ENCODE results near the gene ACTR1A. TPM values are rescaled to one million over a fixed set of nuclear protein-coding genes. Genes with fewer than 3 reads are reported as not detected.
A peak's percentile ranks its signal among the peaks of the same experiment; 100 is the strongest.
"Not testable (repeated sequence)": the region's sequence is repeated elsewhere in the genome, so short reads cannot be mapped to it uniquely, and the experiment has no call there.

Gene ACTR1A
- total and polyA plus RNA-seq, 12 donors = 90.1 to 138 (median 110) TPM

GRCh38 chr10:102501201-102502028, 1.1 kb downstream of the ACTR1A start:
- ATAC-seq = no peak

DNA sequence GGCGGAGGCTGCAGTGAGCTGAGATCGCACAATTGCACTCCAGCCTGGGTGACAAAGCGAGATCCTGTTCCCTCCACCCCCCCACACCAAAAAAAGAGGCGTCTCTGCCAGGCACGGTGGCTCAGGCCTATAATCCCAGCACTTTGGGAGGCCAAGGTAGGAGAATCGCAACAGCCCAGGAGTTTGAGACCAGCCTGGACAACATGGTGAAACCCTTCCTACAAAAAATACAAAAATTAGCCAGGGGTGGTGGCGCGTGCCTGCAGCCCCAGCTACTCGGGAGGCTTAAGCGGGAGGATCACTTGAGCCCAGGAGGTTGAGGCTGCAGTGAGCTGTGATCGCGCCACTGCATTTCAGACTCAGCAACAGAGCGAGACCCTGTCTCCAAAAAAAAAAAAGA, 1.8 kb downstream of the ACTR1A start:
- H3K4me3 ChIP-seq = peak overlapping the region in 4 of 10 donors; percentile 80 to 96 (median 88)
- not testable (repeated sequence) for H3K27me3 ChIP-seq, H3K9me3 ChIP-seq, ATAC-seq, DNase-seq
- H3K36me3 ChIP-seq = peaks cover 0 to 12% (median 0%) of the 10 kb centered on the region in 9 donors
- 96% methylated on average over 13 of the region's 13 CpGs for WGBS, 2 donors
- intact Hi-C loops (cut with DNase I) = loop anchor here in 3 of 10 donors (5.0 to 10.0 kb wide), 5 partner anchors 68 to 368 kb away; partner anchors contain the start of genes ARL3 (in 2 of the 3), FBXL15 (in 2 of the 3), SFXN2 (in 2 of the 3) and CUEDC2 (in 1 of the 3)
- peak overlapping the region in 6 of 10 donors; percentile 82 to 95 (median 94) for H3K27ac ChIP-seq
- peaks cover 11 to 74% (median 45%) of the 10 kb centered on the region in 9 donors for H3K4me1 ChIP-seq

More at GRCh38 chr10:102501201-102502028, 1.1 kb downstream of the ACTR1A start:
- intact Hi-C loops (cut with DNase I) = loop anchor here in 5 of 10 donors (2.0 to 10.0 kb wide), 8 partner anchors 69 to 369 kb away; partner anchors contain the start of genes ARL3 (in 2 of the 5), CUEDC2 (in 2 of the 5), FBXL15 (in 2 of the 5) and SFXN2 (in 2 of the 5)
- DNase-seq = no peak
- TF ChIP-seq CTCF (IDR thresholded peaks at IDR 0.05) = no peak
- H3K36me3 ChIP-seq = peaks cover 0 to 12% (median 0%) of the 10 kb centered on the region in 9 donors
- peak overlapping the region; percentile 27 to 99 (median 82) for H3K4me3 ChIP-seq
- WGBS, 2 donors = 2% methylated on average over 23 of the region's 23 CpGs
- H3K4me1 ChIP-seq = peaks cover 11 to 70% (median 41%) of the 10 kb centered on the region in 9 donors
- no peaks in the 10 kb centered on the region for H3K9me3 ChIP-seq
- peak overlapping the region; percentile 34 to 96 (median 91) for H3K27ac ChIP-seq
- H3K27me3 ChIP-seq = no peaks in the 10 kb centered on the region

- H3K4me1 ChIP-seq = peaks cover 11 to 63% (median 35%) of the 10 kb centered on the region in 9 donors
- intact Hi-C loops (cut with DNase I) = no loop called here
- ATAC-seq (no peak), DNase-seq (no peak)
- H3K27me3 ChIP-seq = no peaks in the 10 kb centered on the region
- H3K36me3 ChIP-seq = peaks cover 0 to 22% (median 0%) of the 10 kb centered on the region in 9 donors
- no peak for TF ChIP-seq CTCF (IDR thresholded peaks at IDR 0.05)
- H3K4me3 ChIP-seq = no peak overlapping the region
- H3K9me3 ChIP-seq = no peaks in the 10 kb centered on the region
- WGBS, 2 donors = 87 to 92% methylated on average over 3 of the region's 3 CpGs
- H3K27ac ChIP-seq = no peak overlapping the region
Measured at GRCh38 chr10:102499356-102499755, 3.2 kb downstream of the ACTR1A start.

DNA sequence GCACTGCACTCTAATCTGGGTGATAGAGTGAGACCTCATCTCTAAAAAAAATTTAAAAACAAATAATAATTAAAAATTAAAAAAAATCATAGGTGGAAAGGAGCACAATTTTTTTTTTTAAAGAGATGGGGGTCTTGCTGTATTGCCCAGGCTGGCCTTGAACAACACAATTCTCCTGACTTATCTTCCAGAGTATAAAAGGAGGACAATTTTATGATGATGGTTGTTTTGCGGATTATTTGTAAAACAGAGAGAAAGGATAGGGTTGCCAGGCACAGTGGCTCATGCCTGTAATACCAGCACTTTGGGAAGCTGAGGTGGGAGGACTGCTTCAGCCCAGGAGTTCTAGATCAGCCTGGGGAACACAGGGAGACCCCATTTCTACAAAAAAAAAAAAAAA, 5.0 kb downstream of the ACTR1A start:
- TF ChIP-seq CTCF (IDR thresholded peaks at IDR 0.05) = no peak
- Histone ChIP-seq H3K27me3 (no peaks in the 10 kb centered on the region), H3K27ac (peak overlapping the region in 1 of 10 donors; percentile 0), H3K4me3 (no peak overlapping the region), H3K9me3 (no peaks in the 10 kb centered on the region), H3K36me3 (peaks cover 0 to 35% (median 0%) of the 10 kb centered on the region in 9 donors), H3K4me1 (peaks cover 9 to 72% (median 43%) of the 10 kb centered on the region in 9 donors)
- DNase-seq (no peak), ATAC-seq (no peak)
- intact Hi-C loops (cut with DNase I) = no loop called here
- WGBS, 2 donors = 88 to 91% methylated on average over 1 of the region's 1 CpG
